CD14-positive monocyte (primary cell): ENCODE data around the gene L3MBTL4. TPM values are rescaled to one million over a fixed set of nuclear protein-coding genes. Genes with fewer than 3 reads are reported as not detected.

Source experiments
- DNase-seq, 3 donors: peaks; one replicate each; pipeline ENCODE4 v3.0.0-alpha.2; 2011 to 2022
- H2AFZ ChIP-seq: 2 replicates; pipeline ENCODE4 v1.6.0; 2012; ENCODE audit warnings: mild to moderate bottlenecking, low read depth, low read length, inconsistent platforms; ENCODE audit not compliant: insufficient read depth, poor library complexity, severe bottlenecking
- H3K27ac ChIP-seq, 2 donors: 1 replicate in 1 of 2; 2 replicates in 1 of 2; pipeline ENCODE4 v1.5.1; 2012 to 2013; ENCODE audit warnings: low read length in 2 of 2, control low read depth in 1 of 2, inconsistent platforms in 1 of 2, low read depth in 1 of 2, mild to moderate bottlenecking in 1 of 2
- H3K27me3 ChIP-seq, 2 donors: one replicate each; pipeline versions ENCODE4 v1.6.0 to v1.6.1; 2011 to 2013; ENCODE audit warnings: low read length in 2 of 2; ENCODE audit not compliant: control insufficient read depth in 2 of 2, insufficient read depth in 2 of 2
- H3K36me3 ChIP-seq, 2 donors: replicated peaks in 1 of 2; 1 replicate in 1 of 2; 2 replicates in 1 of 2; pipeline versions ENCODE4 v1.5.1 to v1.6.1; 2012 to 2013; ENCODE audit warnings: low read length in 2 of 2, control low read depth in 1 of 2, inconsistent platforms in 1 of 2, mild to moderate bottlenecking in 1 of 2; ENCODE audit not compliant: insufficient read depth in 2 of 2, control insufficient read depth in 1 of 2
- H3K4me1 ChIP-seq, 2 donors: 1 replicate in 1 of 2; 2 replicates in 1 of 2; pipeline versions ENCODE4 v1.5.1 to v1.6.1; 2012 to 2013; ENCODE audit warnings: low read length in 2 of 2, control low read depth in 1 of 2, inconsistent platforms in 1 of 2, mild to moderate bottlenecking in 1 of 2, moderate library complexity in 1 of 2; ENCODE audit not compliant: insufficient read depth in 2 of 2, control insufficient read depth in 1 of 2
- H3K4me2 ChIP-seq: replicated peaks from 2 replicates; pipeline ENCODE3; 2012; ENCODE audit warnings: low read length, moderate library complexity, mild to moderate bottlenecking; ENCODE audit not compliant: poor library complexity, severe bottlenecking; ENCODE audit errors: extremely low read depth
- H3K4me3 ChIP-seq, 3 experiments: fragments of 200-600 bp in 1 of 3; sonication (generic) in 1 of 3; replicated peaks in 1 of 3; 1 replicate in 2 of 3; 2 replicates in 1 of 3; pipeline ENCODE4 v1.5.1; 2011 to 2013; ENCODE audit warnings: low read length in 3 of 3, mild to moderate bottlenecking in 3 of 3, control low read depth in 2 of 3, low read depth in 2 of 3, inconsistent platforms in 1 of 3, moderate library complexity in 1 of 3
- H3K79me2 ChIP-seq: 2 replicates; pipeline ENCODE4 v1.6.0; 2012; ENCODE audit warnings: mild to moderate bottlenecking, control low read depth, inconsistent platforms, low read length, moderate library complexity; ENCODE audit not compliant: insufficient read depth
- H3K9ac ChIP-seq: 2 replicates; pipeline ENCODE4 v1.6.0; 2017; ENCODE audit warnings: low read length, mild to moderate bottlenecking; ENCODE audit not compliant: insufficient read depth, poor library complexity, severe bottlenecking
- H3K9me3 ChIP-seq, 2 donors: replicated peaks in 1 of 2; 1 replicate in 1 of 2; 2 replicates in 1 of 2; pipeline versions ENCODE4 v1.5.1 to v1.6.1; 2012 to 2013; ENCODE audit warnings: low read length in 2 of 2, control low read depth in 1 of 2; ENCODE audit not compliant: control insufficient read depth in 1 of 2, insufficient read depth in 1 of 2
- H4K20me1 ChIP-seq: 2 replicates; pipeline ENCODE4 v1.6.0; 2012; ENCODE audit warnings: mild to moderate bottlenecking, low read length, control low read depth, moderate library complexity; ENCODE audit not compliant: insufficient read depth
- H3K27ac Mint-ChIP-seq, 7 donors: one replicate each; pipeline ENCODE4 v1.8.0; 2020; ENCODE audit warnings: mild to moderate bottlenecking in 7 of 7, mixed read lengths in 7 of 7, moderate library complexity in 6 of 7, inconsistent platforms in 2 of 7
- H3K27me3 Mint-ChIP-seq, 3 donors: one replicate each; pipeline ENCODE4 v1.8.0; 2021 to 2022; ENCODE audit warnings: low read depth in 3 of 3, mild to moderate bottlenecking in 3 of 3, mixed read lengths in 3 of 3, moderate library complexity in 3 of 3, inconsistent platforms in 1 of 3
- H3K36me3 Mint-ChIP-seq, 2 donors: one replicate each; pipeline ENCODE4 v1.8.0; 2020; ENCODE audit warnings: mixed read lengths in 2 of 2, inconsistent platforms in 1 of 2, mild to moderate bottlenecking in 1 of 2
- H3K4me1 Mint-ChIP-seq: one replicate; pipeline ENCODE4 v1.8.0; 2020; ENCODE audit warnings: mild to moderate bottlenecking, mixed read lengths
- H3K4me3 Mint-ChIP-seq, 2 donors: one replicate each; pipeline ENCODE4 v1.8.0; 2020; ENCODE audit warnings: mild to moderate bottlenecking in 2 of 2, mixed read lengths in 2 of 2, moderate library complexity in 1 of 2
- H3K9me3 Mint-ChIP-seq, 7 donors: one replicate each; pipeline ENCODE4 v1.8.0; 2020 to 2022; ENCODE audit warnings: mixed read lengths in 7 of 7, mild to moderate bottlenecking in 6 of 7, moderate library complexity in 6 of 7, inconsistent platforms in 2 of 7
- CTCF ChIP-seq: fragments of 200-600 bp; IDR thresholded peaks from one replicate; pipeline ENCODE4 v1.8.0; 2022; ENCODE audit warnings: antibody characterized with exemption, mild to moderate bottlenecking
- WGBS: methylation state at CpG from one replicate; pipeline ENCODE4 v1.1.5; 2013; ENCODE audit warnings: missing lambda C conversion rate; ENCODE audit not compliant: insufficient coverage; 5-methylcytosine and 5-hydroxymethylcytosine counted together
- intact Hi-C, 2 donors: fragments of 100-400 bp; cut with micrococcal nuclease; formaldehyde crosslinking; loops; one replicate each; pipeline versions ENCODE4 v1.15.0 to v1.15.1; 2023
- polyA plus RNA-seq, 3 donors: library from polyadenylated mRNA; depleted of rRNA in 1 of 3; unstranded in 2 of 3; stranded (reverse) in 1 of 3; fragments of 300-500 nt in 2 of 3; fragments of >200 nt in 1 of 3; fragmentation: Illumina TruSeq in 2 of 3; gene quantifications; 1 replicate in 2 of 3; 2 replicates in 1 of 3; pipeline ENCODE4 v1.2.3, GENCODE V29; 2012 to 2021

L3MBTL4 gene
- polyA plus RNA-seq, 3 donors: 0.55 to 1.2 (median 0.72) TPM

- Mint-ChIP-seq H3K4me3 (no peak overlapping the region), H3K9me3 (peaks cover 0 to 5% (median 4%) of the 10 kb centered on the region in 7 donors)
- H3K9ac ChIP-seq: no peak overlapping the region
Observed at GRCh38 chr18:5939801-5940667, 474.7 kb downstream of the L3MBTL4 start.

GRCh38 chr18:5937795-5938194, 476.9 kb downstream of the L3MBTL4 start:
- no peaks in the 10 kb centered on the region for H4K20me1 ChIP-seq
- H3K36me3 Mint-ChIP-seq: no peaks in the 10 kb centered on the region
- H3K4me1 Mint-ChIP-seq: no peaks in the 10 kb centered on the region
- no peak overlapping the region for H3K4me2 ChIP-seq
- H3K9me3 Mint-ChIP-seq: peaks cover 0 to 13% (median 3%) of the 10 kb centered on the region in 7 donors
- H3K36me3 ChIP-seq: no peaks in the 10 kb centered on the region
- H3K4me3 ChIP-seq: no peak overlapping the region
- H3K27me3 Mint-ChIP-seq: peaks cover 4 to 7% (median 6%) of the 10 kb centered on the region in 3 donors
- H2AFZ ChIP-seq: no peak overlapping the region
- no peak overlapping the region for H3K4me3 Mint-ChIP-seq
- no peaks in the 10 kb centered on the region for H3K9me3 ChIP-seq
- H3K4me1 ChIP-seq: no peaks in the 10 kb centered on the region
- intact Hi-C loops: no loop called here
- WGBS: 71% methylated on average over 1 of the region's 3 CpGs
- no peak for TF ChIP-seq CTCF
- DNase-seq: no peak
- no peak overlapping the region for H3K27ac Mint-ChIP-seq
- H3K27me3 ChIP-seq: no peaks in the 10 kb centered on the region
- H3K79me2 ChIP-seq: no peaks in the 10 kb centered on the region
- no peak overlapping the region for H3K9ac ChIP-seq
- no peak overlapping the region for H3K27ac ChIP-seq

More at GRCh38 chr18:5939801-5940667, 474.7 kb downstream of the L3MBTL4 start:
- no peak for DNase-seq
- no peaks in the 10 kb centered on the region for H3K79me2 ChIP-seq
- no peak for TF ChIP-seq CTCF
- no peak overlapping the region for H2AFZ ChIP-seq
- no peaks in the 10 kb centered on the region for H3K27me3 ChIP-seq
- no peak overlapping the region for H3K27ac Mint-ChIP-seq
- no peak overlapping the region for H3K27ac ChIP-seq
- H3K4me1 ChIP-seq: no peaks in the 10 kb centered on the region
- H3K9me3 ChIP-seq: no peaks in the 10 kb centered on the region
- no peaks in the 10 kb centered on the region for H4K20me1 ChIP-seq
- H3K36me3 Mint-ChIP-seq: no peaks in the 10 kb centered on the region
- intact Hi-C loops: no loop called here
- no peak overlapping the region for H3K4me3 ChIP-seq
- 94% methylated on average over 5 of the region's 7 CpGs for WGBS
- H3K4me2 ChIP-seq: no peak overlapping the region
- H3K36me3 ChIP-seq: no peaks in the 10 kb centered on the region
- H3K4me1 Mint-ChIP-seq: no peaks in the 10 kb centered on the region
- H3K27me3 Mint-ChIP-seq: peaks cover 2 to 12% (median 12%) of the 10 kb centered on the region in 3 donors
